SK-N-SH (cell line): ENCODE data around the gene ZNF277. TPM values are rescaled to one million over a fixed set of nuclear protein-coding genes. Genes with fewer than 3 reads are reported as not detected.

Experiments used
- CTCF ChIA-PET: fragments of 300-600, 350-600 bp; formaldehyde crosslinking; extraction: SDS; loops from one replicate; lab custom pipeline; 2021; lab: Yijun Ruan, JAX
- POLR2A ChIA-PET: fragments of 350-600 bp; sonication (Branson Sonifier 250); formaldehyde crosslinking; extraction: SDS; loops from one replicate; lab custom pipeline; 2020; ENCODE audit warnings: antibody characterized with exemption, inconsistent platforms; lab: Yijun Ruan, JAX
- DNase-seq: peaks from one replicate; pipeline ENCODE4 v3.0.0; 2012
- H2AFZ ChIP-seq: fragments of 200-600 bp; sonication (generic); 2 replicates; pipeline ENCODE4 v1.8.1; 2016; ENCODE audit warnings: antibody characterized with exemption, mild to moderate bottlenecking, low read depth
- H3F3A ChIP-seq: fragments of 200-600 bp; sonication (generic); replicated peaks from 2 replicates; pipeline ENCODE3; 2016; ENCODE audit warnings: antibody characterized with exemption, mild to moderate bottlenecking; ENCODE audit not compliant: insufficient read depth
- H3K27ac ChIP-seq, 2 experiments: fragments of 200-500 bp in 1 of 2; fragments of 200-600 bp in 1 of 2; sonication (Bioruptor generic) in 1 of 2; sonication (generic), shearing (Covaris generic) in 1 of 2; 2 replicates each; pipeline versions ENCODE4 v1.5.1 to v1.6.1; 2014 to 2016; ENCODE audit warnings: low read depth in 2 of 2, inconsistent platforms in 1 of 2, low read length in 1 of 2, mild to moderate bottlenecking in 1 of 2, mixed read lengths in 1 of 2
- H3K27me3 ChIP-seq: fragments of 200-600 bp; sonication (generic), shearing (Covaris generic); 2 replicates; pipeline ENCODE4 v1.6.1; 2016; ENCODE audit warnings: mixed run types; ENCODE audit not compliant: insufficient read depth
- H3K36me3 ChIP-seq, 2 experiments: fragments of 200-500 bp in 1 of 2; fragments of 200-600 bp in 1 of 2; sonication (Bioruptor generic) in 1 of 2; sonication (generic) in 1 of 2; replicated peaks in 1 of 2; 2 replicates each; pipeline versions ENCODE3 to v1.5.1; 2014 to 2016; ENCODE audit warnings: low read length in 1 of 2, mild to moderate bottlenecking in 1 of 2; ENCODE audit not compliant: insufficient read depth in 2 of 2, control insufficient read depth in 1 of 2
- H3K4me1 ChIP-seq, 2 experiments: fragments of 200-500 bp in 1 of 2; fragments of 200-600 bp in 1 of 2; sonication (Bioruptor generic) in 1 of 2; sonication (generic), shearing (Covaris generic) in 1 of 2; 2 replicates each; pipeline versions ENCODE4 v1.5.1 to v1.6.1; 2014 to 2016; ENCODE audit warnings: low read depth in 1 of 2, low read length in 1 of 2, mixed run types in 1 of 2; ENCODE audit not compliant: insufficient read depth in 2 of 2, control insufficient read depth in 1 of 2
- H3K4me2 ChIP-seq: fragments of 200-600 bp; sonication (generic), shearing (Covaris generic); 2 replicates; pipeline ENCODE4 v1.6.1; 2017; ENCODE audit warnings: mixed run types
- H3K4me3 ChIP-seq, 2 experiments: fragments of 200-500 bp in 1 of 2; fragments of 200-600 bp in 1 of 2; sonication (Bioruptor generic) in 1 of 2; sonication (generic), shearing (Covaris generic) in 1 of 2; 2 replicates each; pipeline versions ENCODE4 v1.5.1 to v1.8.1; 2014 to 2016; ENCODE audit warnings: low read depth in 2 of 2, inconsistent platforms in 1 of 2, low read length in 1 of 2, mild to moderate bottlenecking in 1 of 2, mixed read lengths in 1 of 2, moderate library complexity in 1 of 2
- H3K79me2 ChIP-seq: fragments of 200-600 bp; sonication (generic); 2 replicates; pipeline ENCODE4 v1.8.1; 2017; ENCODE audit warnings: mild to moderate bottlenecking; ENCODE audit not compliant: insufficient read depth
- H3K9ac ChIP-seq: fragments of 200-600 bp; sonication (generic); 2 replicates; pipeline ENCODE4 v1.6.1; 2017; ENCODE audit warnings: mixed run types
- H3K9me2 ChIP-seq: fragments of 200-600 bp; sonication (generic); 2 replicates; pipeline ENCODE4 v1.6.1; 2017; ENCODE audit warnings: mixed run types
- H3K9me3 ChIP-seq: fragments of 200-600 bp; sonication (generic); 2 replicates; pipeline ENCODE4 v1.6.1; 2017; ENCODE audit warnings: mixed run types, mild to moderate bottlenecking, moderate library complexity
- H4K20me1 ChIP-seq: fragments of 200-600 bp; sonication (generic); 2 replicates; pipeline ENCODE4 v1.6.1; 2017; ENCODE audit warnings: mild to moderate bottlenecking, mixed run types; ENCODE audit not compliant: insufficient read depth
- GATA2 ChIP-seq: sonication (generic); formaldehyde crosslinking; IDR thresholded peaks from 2 replicates; pipeline ENCODE4 v1.5.0; 2020; ENCODE audit warnings: mild to moderate bottlenecking, missing genetic modification reagents
- MEF2A ChIP-seq: IDR thresholded peaks from 2 replicates; pipeline ENCODE4 v1.4.0; 2012; ENCODE audit warnings: low read depth, borderline replicate concordance
- MXI1 ChIP-seq: IDR thresholded peaks from 2 replicates; pipeline ENCODE4 v1.6.1; 2012; ENCODE audit warnings: mild to moderate bottlenecking, low read depth, low read length, improper control_type of control experiment
- NRF1 ChIP-seq: IDR thresholded peaks from 2 replicates; pipeline ENCODE4 v1.6.1; 2012; ENCODE audit warnings: low read depth, mild to moderate bottlenecking, low read length
- POLR2AphosphoS5 ChIP-seq: IDR thresholded peaks from 2 replicates; pipeline ENCODE4 v1.6.1; 2012; ENCODE audit warnings: low read depth, low read length
- RCOR1 ChIP-seq: fragments of 150-350 bp; IDR thresholded peaks from 2 replicates; pipeline ENCODE4 v1.6.1; 2017; ENCODE audit warnings: antibody characterized with exemption, low read length
- RFX5 ChIP-seq: IDR thresholded peaks from 2 replicates; pipeline ENCODE4 v1.6.1; 2012; ENCODE audit warnings: mild to moderate bottlenecking, improper control_type of control experiment, low read length
- TEAD4 ChIP-seq: IDR thresholded peaks from 2 replicates; pipeline ENCODE4 v1.4.0; 2012; ENCODE audit warnings: mild to moderate bottlenecking, borderline replicate concordance; ENCODE audit not compliant: insufficient read depth
- ZBTB33 ChIP-seq: IDR thresholded peaks from 2 replicates; pipeline ENCODE4 v1.4.0; 2012; ENCODE audit warnings: low read depth, borderline replicate concordance
- WGBS: methylation state at CpG from one replicate; pipeline ENCODE4 v1.1.6; 2017; ENCODE audit warnings: low lambda C conversion rate; 5-methylcytosine and 5-hydroxymethylcytosine counted together
- polyA plus RNA-seq, 3 experiments: library from polyadenylated mRNA; depleted of rRNA; stranded (reverse); fragments of >200 nt; gene quantifications; 2 replicates each; pipeline ENCODE4 v1.2.3, GENCODE V29; 2012
- TF ChIP-seq, protein P1 (sequence below): IDR thresholded peaks from 2 replicates; pipeline ENCODE4 v1.4.0; 2012; ENCODE audit warnings: low read depth
- TF ChIP-seq, protein P2 (sequence below): IDR thresholded peaks from 2 replicates; pipeline ENCODE4 v1.4.0; 2012; ENCODE audit warnings: low read depth, borderline replicate concordance

The ZNF277 gene
- polyA plus RNA-seq, 1 of the 3 experiments (the other 2 are of a cell fraction) = 11.5 TPM

DNA sequence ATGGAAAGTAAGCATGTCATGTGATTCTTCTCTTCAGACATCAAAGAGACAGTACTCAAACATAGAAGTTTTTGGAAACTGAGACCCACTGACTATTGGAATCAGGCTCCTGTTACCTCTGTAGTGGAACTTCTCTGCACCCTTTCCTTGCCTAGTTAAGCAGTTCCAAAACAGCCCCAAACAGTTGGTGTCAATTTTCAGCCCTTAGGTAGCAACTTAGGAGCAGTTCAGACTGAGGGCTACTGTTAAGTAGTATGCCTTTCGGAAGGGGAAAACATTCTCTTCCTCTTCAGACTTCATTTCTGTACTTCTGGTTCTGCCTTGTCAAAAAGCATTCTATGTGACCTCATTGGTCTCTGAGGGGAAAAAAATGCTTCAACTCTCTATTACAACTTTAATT, 85.7 kb downstream of the ZNF277 start:
- peaks cover 8 to 9% of the 10 kb centered on the region in 2 experiments for H3K36me3 ChIP-seq
- H3K9me2 ChIP-seq = no peaks in the 10 kb centered on the region
- H3K27me3 ChIP-seq = no peaks in the 10 kb centered on the region
- no peaks in the 10 kb centered on the region for H3K9me3 ChIP-seq
- TF ChIP-seq POLR2AphosphoS5 = no peak
- TF ChIP-seq, all 33 proteins: peak for 0
- peaks cover 5% of the 10 kb centered on the region for H3F3A ChIP-seq
- no peak overlapping the region for H3K4me2 ChIP-seq
- peaks cover 3 to 12% of the 10 kb centered on the region in 2 experiments; a peak in 3 of 4 replicates for H3K4me1 ChIP-seq
- DNase-seq = no peak
- H3K9ac ChIP-seq = no peak overlapping the region
- ChIA-PET POLR2A (no interaction called here), CTCF (interaction anchor here (1.4 kb wide), 1 partner anchor 12 kb away, joined by 5 read pairs; no protein-coding TSS in a partner anchor)
- WGBS = 100% methylated on average over 1 of the region's 1 CpG
- no peak overlapping the region for H2AFZ ChIP-seq
- H4K20me1 ChIP-seq = no peaks in the 10 kb centered on the region
- no peak overlapping the region for H3K27ac ChIP-seq
- no peak overlapping the region for H3K4me3 ChIP-seq
- no peaks in the 10 kb centered on the region for H3K79me2 ChIP-seq

DNA sequence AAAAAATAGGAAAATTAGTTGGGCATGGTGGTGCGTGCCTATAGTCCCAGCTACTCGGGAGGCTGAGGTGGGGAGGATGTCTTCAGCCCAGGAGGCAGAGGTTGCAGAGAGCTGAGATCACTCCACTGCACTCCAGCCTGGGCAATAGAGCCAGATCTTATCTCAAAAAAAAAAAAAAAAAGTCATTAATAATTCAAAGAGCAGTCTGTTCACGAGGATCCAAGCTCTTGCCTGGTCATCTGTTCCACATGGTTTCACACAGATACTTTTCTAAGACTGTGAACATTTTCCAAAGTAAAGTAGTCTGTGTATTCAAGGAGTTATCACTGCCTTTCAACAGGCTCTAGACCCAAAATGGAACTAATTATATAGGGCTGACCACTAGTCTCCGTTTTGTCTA, 86.9 kb downstream of the ZNF277 start:
- no peaks in the 10 kb centered on the region for H3K9me3 ChIP-seq
- TF ChIP-seq MXI1 (no peak), GATA2 (no peak), NRF1 (no peak), TEAD4 (no peak), RFX5 (no peak), MEF2A (no peak), ZBTB33 (no peak), RCOR1 (no peak)
- TF ChIP-seq, protein P1, sequence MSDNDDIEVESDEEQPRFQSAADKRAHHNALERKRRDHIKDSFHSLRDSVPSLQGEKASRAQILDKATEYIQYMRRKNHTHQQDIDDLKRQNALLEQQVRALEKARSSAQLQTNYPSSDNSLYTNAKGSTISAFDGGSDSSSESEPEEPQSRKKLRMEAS = no peak
- TF ChIP-seq, all 33 proteins: peak for 0
- no peak for DNase-seq
- no peaks in the 10 kb centered on the region for H3K9me2 ChIP-seq
- no peak overlapping the region for H3K4me3 ChIP-seq
- no peaks in the 10 kb centered on the region for H3K79me2 ChIP-seq
- H3K4me1 ChIP-seq = peaks cover 3 to 12% of the 10 kb centered on the region in 2 experiments; a peak in 3 of 4 replicates
- CTCF ChIA-PET = interaction anchor here (1.2 kb wide), 1 partner anchor 91 kb away, joined by 3 read pairs; no protein-coding TSS in a partner anchor
- POLR2A ChIA-PET = interaction anchor here (0.7 kb wide), 1 partner anchor 17 kb away, joined by 3 read pairs; no protein-coding TSS in a partner anchor
- peaks cover 18 to 19% of the 10 kb centered on the region in 2 experiments for H3K36me3 ChIP-seq
- H2AFZ ChIP-seq = no peak overlapping the region
- 86% methylated on average over 4 of the region's 4 CpGs for WGBS
- no peak overlapping the region for H3K9ac ChIP-seq
- H3F3A ChIP-seq = peaks cover 5% of the 10 kb centered on the region
- H3K27ac ChIP-seq = no peak overlapping the region
- H3K4me2 ChIP-seq = no peak overlapping the region
- no peaks in the 10 kb centered on the region for H3K27me3 ChIP-seq
- H4K20me1 ChIP-seq = no peaks in the 10 kb centered on the region

DNA sequence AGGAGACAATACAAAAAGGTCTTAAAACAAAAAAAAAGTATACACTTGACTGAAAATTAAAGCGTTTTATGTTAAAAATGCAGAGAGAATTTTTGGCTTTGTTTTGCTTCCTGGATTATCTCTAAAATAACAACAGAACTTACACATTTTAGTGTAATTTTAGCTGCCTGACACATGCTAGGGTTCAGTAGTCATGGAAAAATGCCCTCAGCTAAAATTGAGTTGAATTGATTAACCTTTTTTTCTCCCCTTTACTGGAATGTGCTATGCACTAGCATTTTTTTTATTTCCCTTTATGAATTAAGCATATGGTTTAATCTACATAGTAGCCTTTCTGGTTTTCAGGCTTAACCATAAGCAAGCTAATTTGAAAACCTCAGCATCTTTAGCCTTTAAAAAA, 89.9 kb downstream of the ZNF277 start:
- POLR2A ChIA-PET = no interaction called here
- Histone ChIP-seq H4K20me1 (no peaks in the 10 kb centered on the region), H3K4me1 (no peaks in the 10 kb centered on the region; a peak in 2 of 4 replicates), H3K4me2 (no peak overlapping the region), H3K9ac (no peak overlapping the region)
- CTCF ChIA-PET = no interaction called here
- TF ChIP-seq, protein P2, sequence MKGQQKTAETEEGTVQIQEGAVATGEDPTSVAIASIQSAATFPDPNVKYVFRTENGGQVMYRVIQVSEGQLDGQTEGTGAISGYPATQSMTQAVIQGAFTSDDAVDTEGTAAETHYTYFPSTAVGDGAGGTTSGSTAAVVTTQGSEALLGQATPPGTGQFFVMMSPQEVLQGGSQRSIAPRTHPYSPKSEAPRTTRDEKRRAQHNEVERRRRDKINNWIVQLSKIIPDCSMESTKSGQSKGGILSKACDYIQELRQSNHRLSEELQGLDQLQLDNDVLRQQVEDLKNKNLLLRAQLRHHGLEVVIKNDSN = no peak
- TF ChIP-seq, all 33 proteins: peak for 0
- Histone ChIP-seq H3K36me3 (peaks cover 27 to 32% of the 10 kb centered on the region in 2 experiments), H3K9me3 (no peaks in the 10 kb centered on the region), H3K27me3 (no peaks in the 10 kb centered on the region), H3K4me3 (no peak overlapping the region), H3K9me2 (no peaks in the 10 kb centered on the region), H3K27ac (no peak overlapping the region), H3K79me2 (no peaks in the 10 kb centered on the region), H3F3A (peaks cover 5% of the 10 kb centered on the region), H2AFZ (no peak overlapping the region)
- DNase-seq = no peak
- 94% methylated on average over 1 of the region's 1 CpG for WGBS
